Stomach (tissue), 9 donors: ENCODE measurements around the gene TRIM59. TPM values are rescaled to one million over a fixed set of nuclear protein-coding genes. Genes with fewer than 3 reads are reported as not detected.

Experiments
- DNase-seq, 2 donors: peaks; one replicate each; pipeline versions ENCODE4 v3.0.0 to v3.0.0-alpha.2; 2013 to 2019
- H3K27ac ChIP-seq, 5 donors: fragments of 200-600 bp in 4 of 5; sonication (generic) in 4 of 5; one replicate each; pipeline ENCODE4 v1.5.1; 2013 to 2019; ENCODE audit warnings: mild to moderate bottlenecking in 1 of 5, moderate library complexity in 1 of 5
- H3K27me3 ChIP-seq, 3 donors: fragments of 200-600 bp; sonication (generic); one replicate each; pipeline ENCODE4 v1.5.1; 2017 to 2019; ENCODE audit warnings: mixed run types in 1 of 3
- H3K36me3 ChIP-seq, 4 donors: fragments of 200-600 bp; sonication (generic); 1 replicate in 3 of 4; 2 replicates in 1 of 4; pipeline ENCODE4 v1.5.1; 2016 to 2019
- H3K4me1 ChIP-seq, 4 donors: fragments of 200-600 bp; sonication (generic); one replicate each; pipeline ENCODE4 v1.5.1; 2016 to 2019
- H3K4me3 ChIP-seq, 4 donors: fragments of 200-600 bp; sonication (generic) in 3 of 4; one replicate each; pipeline ENCODE4 v1.5.1; 2016 to 2019; ENCODE audit warnings: mild to moderate bottlenecking in 1 of 4
- H3K9me3 ChIP-seq, 4 donors: fragments of 200-600 bp; sonication (generic); one replicate each; pipeline ENCODE4 v1.5.1; 2016 to 2019
- EP300 ChIP-seq: sonication (generic); formaldehyde crosslinking; IDR thresholded peaks from one replicate; pipeline ENCODE4 v1.6.1; 2017; ENCODE audit warnings: antibody characterized with exemption
- POLR2A ChIP-seq, 4 donors: fragments of 450-650 bp; IDR thresholded peaks; one replicate each; pipeline ENCODE4 v1.6.1; 2016; ENCODE audit warnings: antibody characterized with exemption in 4 of 4, control low read depth in 2 of 4, mild to moderate bottlenecking in 1 of 4, moderate library complexity in 1 of 4
- POLR2AphosphoS5 ChIP-seq, 3 donors: sonication (generic); formaldehyde crosslinking; IDR thresholded peaks; one replicate each; pipeline ENCODE4 v1.6.1; 2016; ENCODE audit warnings: antibody characterized with exemption in 3 of 3
- WGBS, 5 donors: extraction: QIAGEN DNeasy Blood & Tissue Kit in 3 of 5; methylation state at CpG; one replicate each; pipeline versions ENCODE4 v1.1.5 to v1.1.7; 2013 to 2018; 5-methylcytosine and 5-hydroxymethylcytosine counted together
- intact Hi-C: fragments of 100-400 bp; cut with DNase I; formaldehyde crosslinking; loops from one replicate; pipeline ENCODE4 v1.15.1; 2023; ENCODE audit warnings: low total_unique reads
- polyA plus RNA-seq, 3 donors: library from polyadenylated mRNA; stranded (reverse); fragments of 200-250 nt; gene quantifications; one replicate each; pipeline ENCODE4 v1.2.3, GENCODE V29; 2013
- total RNA-seq, 5 donors: library from RNA; depleted of rRNA; stranded (reverse); fragments of >200 nt; gene quantifications; one replicate each; pipeline versions ENCODE4 v1.1.0 to v1.2.3, GENCODE V29; 2014 to 2016
- TF ChIP-seq, protein P1 (sequence below), 7 experiments: fragments of 450-650 bp in 4 of 7; fragments of 200-600 bp in 3 of 7; sonication (generic) in 3 of 7; IDR thresholded peaks; one replicate each; pipeline ENCODE4 v1.5.1; 2016 to 2019; ENCODE audit warnings: antibody characterized with exemption in 7 of 7, control low read depth in 2 of 7, mild to moderate bottlenecking in 1 of 7
- donor health status: healthy with polysubstance abuse.
- donor health status: Bipolar disorder and iron deficiency.
- donor health status: healthy.

TRIM59 gene
- total and polyA plus RNA-seq, 8 donors, result 0.29 to 8.6 (median 1.3) TPM; not detected in 1

DNA sequence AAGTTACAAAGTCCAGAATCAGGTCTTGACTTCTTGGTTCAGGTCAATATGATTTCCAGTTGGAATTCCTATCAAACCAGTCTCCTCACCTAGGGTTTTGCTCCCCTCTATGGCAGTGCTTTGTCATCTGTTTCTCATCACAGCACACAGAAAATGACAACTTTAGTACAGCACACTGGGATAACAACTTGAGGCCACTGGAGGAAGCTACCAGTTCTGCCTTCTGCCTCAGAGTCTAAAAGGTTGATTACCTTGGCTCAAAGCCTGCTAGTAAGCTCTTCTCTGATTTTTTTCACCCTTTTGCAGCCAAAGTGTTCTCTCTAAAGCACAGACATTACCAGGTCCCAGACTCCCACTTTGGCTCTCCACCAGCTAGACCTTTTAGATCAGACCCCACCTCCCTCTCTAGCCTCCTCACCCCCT, 24.8 kb upstream of the TRIM59 start:
- no peak for DNase-seq
- H3K4me1 ChIP-seq, result no peaks in the 10 kb centered on the region
- H3K27me3 ChIP-seq, result peaks cover 0 to 6% (median 0%) of the 10 kb centered on the region in 3 donors
- intact Hi-C loops, result no loop called here
- H3K27ac ChIP-seq, result no peak overlapping the region
- H3K36me3 ChIP-seq, result no peaks in the 10 kb centered on the region
- H3K4me3 ChIP-seq, result no peak overlapping the region
- TF ChIP-seq EP300 (no peak), POLR2AphosphoS5 (IDR thresholded peaks at IDR 0.05) (no peak), POLR2A (IDR thresholded peaks at IDR 0.05) (no peak)
- TF ChIP-seq, protein P1, sequence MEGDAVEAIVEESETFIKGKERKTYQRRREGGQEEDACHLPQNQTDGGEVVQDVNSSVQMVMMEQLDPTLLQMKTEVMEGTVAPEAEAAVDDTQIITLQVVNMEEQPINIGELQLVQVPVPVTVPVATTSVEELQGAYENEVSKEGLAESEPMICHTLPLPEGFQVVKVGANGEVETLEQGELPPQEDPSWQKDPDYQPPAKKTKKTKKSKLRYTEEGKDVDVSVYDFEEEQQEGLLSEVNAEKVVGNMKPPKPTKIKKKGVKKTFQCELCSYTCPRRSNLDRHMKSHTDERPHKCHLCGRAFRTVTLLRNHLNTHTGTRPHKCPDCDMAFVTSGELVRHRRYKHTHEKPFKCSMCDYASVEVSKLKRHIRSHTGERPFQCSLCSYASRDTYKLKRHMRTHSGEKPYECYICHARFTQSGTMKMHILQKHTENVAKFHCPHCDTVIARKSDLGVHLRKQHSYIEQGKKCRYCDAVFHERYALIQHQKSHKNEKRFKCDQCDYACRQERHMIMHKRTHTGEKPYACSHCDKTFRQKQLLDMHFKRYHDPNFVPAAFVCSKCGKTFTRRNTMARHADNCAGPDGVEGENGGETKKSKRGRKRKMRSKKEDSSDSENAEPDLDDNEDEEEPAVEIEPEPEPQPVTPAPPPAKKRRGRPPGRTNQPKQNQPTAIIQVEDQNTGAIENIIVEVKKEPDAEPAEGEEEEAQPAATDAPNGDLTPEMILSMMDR (IDR thresholded peaks at IDR 0.05), result no peak
- H3K9me3 ChIP-seq, result peaks cover 0 to 22% (median 18%) of the 10 kb centered on the region in 4 donors

- no peaks in the 10 kb centered on the region for H3K36me3 ChIP-seq
- 68 to 85% (median 77%) methylated on average over 1 of the region's 1 CpG for WGBS, 5 donors
- H3K27me3 ChIP-seq, result peaks cover 0 to 6% (median 0%) of the 10 kb centered on the region in 3 donors
- TF ChIP-seq EP300 (no peak), POLR2AphosphoS5 (IDR thresholded peaks at IDR 0.05) (no peak), POLR2A (IDR thresholded peaks at IDR 0.05) (no peak)
- TF ChIP-seq, protein P1 (IDR thresholded peaks at IDR 0.05), result no peak
- no peaks in the 10 kb centered on the region for H3K4me1 ChIP-seq
- peak in 1 of 2 donors; percentile 20 for DNase-seq
- intact Hi-C loops, result no loop called here
- no peak overlapping the region for H3K4me3 ChIP-seq
- no peak overlapping the region for H3K27ac ChIP-seq
- peaks cover 0 to 22% (median 18%) of the 10 kb centered on the region in 4 donors for H3K9me3 ChIP-seq
These were observed 24.4 kb upstream of the TRIM59 start for GRCh38 chr3:160473978-160474377.

DNA sequence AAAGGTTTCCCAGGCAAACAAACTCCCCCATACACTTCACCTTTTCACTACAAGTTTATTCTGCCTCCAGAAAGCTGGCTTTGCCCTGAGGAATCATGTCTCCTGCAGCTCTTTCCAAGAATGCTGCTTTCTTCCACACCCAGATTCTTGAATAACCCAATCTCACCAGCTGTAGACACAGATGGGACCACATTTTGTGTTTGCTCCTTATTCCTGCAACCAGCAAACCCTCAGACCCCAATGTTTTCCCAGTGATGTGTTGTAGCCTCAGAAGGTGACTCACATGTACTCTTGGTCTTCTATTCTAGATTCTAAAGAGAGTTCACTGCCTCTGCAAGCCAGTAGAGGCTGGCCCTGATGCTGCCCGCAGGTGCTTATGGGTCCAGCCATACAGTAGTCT, 23.6 kb upstream of the TRIM59 start:
- Histone ChIP-seq H3K27ac (no peak overlapping the region), H3K9me3 (peaks cover 0 to 22% (median 18%) of the 10 kb centered on the region in 4 donors), H3K36me3 (no peaks in the 10 kb centered on the region), H3K4me3 (no peak overlapping the region), H3K4me1 (no peaks in the 10 kb centered on the region), H3K27me3 (peaks cover 0 to 6% (median 0%) of the 10 kb centered on the region in 3 donors)
- intact Hi-C loops, result no loop called here
- DNase-seq, result no peak
- TF ChIP-seq POLR2A (IDR thresholded peaks at IDR 0.05) (no peak), EP300 (no peak), POLR2AphosphoS5 (IDR thresholded peaks at IDR 0.05) (no peak)
- TF ChIP-seq, protein P1 (IDR thresholded peaks at IDR 0.05), result no peak
- whole genome bisulfite sequencing, 5 donors, result 27 to 95% (median 42%) methylated on average over 1 of the region's 1 CpG

DNA sequence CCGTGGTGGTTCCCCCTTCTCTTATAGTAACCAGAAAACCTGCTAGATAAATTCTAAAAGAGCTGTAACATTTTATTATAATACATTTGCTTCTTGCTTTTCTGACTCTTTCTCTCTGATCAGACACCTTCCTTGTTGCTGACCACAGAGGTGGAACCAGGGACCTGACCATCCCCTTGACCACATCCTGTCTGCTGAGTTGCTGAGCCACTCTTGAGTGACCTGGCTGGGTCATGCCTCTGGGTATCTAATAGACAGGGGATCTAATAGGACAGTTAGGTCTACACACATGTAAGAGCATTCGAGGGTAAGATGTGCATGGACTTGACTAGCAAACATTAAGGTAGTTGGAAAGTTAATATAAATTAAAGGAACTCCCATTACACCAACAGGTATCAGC, 22.8 kb upstream of the TRIM59 start:
- H3K36me3 ChIP-seq, result no peaks in the 10 kb centered on the region
- H3K27me3 ChIP-seq, result peaks cover 0 to 6% (median 0%) of the 10 kb centered on the region in 3 donors
- H3K4me3 ChIP-seq, result no peak overlapping the region
- TF ChIP-seq POLR2AphosphoS5 (IDR thresholded peaks at IDR 0.05), result no peak
- no peak for TF ChIP-seq POLR2A (IDR thresholded peaks at IDR 0.05)
- TF ChIP-seq EP300, result no peak
- TF ChIP-seq, protein P1 (IDR thresholded peaks at IDR 0.05), result no peak
- DNase-seq, result no peak
- 59 to 74% (median 65%) methylated on average over 2 of the region's 2 CpGs for WGBS, 5 donors
- H3K4me1 ChIP-seq, result no peaks in the 10 kb centered on the region
- no peak overlapping the region for H3K27ac ChIP-seq
- peaks cover 0 to 22% (median 18%) of the 10 kb centered on the region in 4 donors for H3K9me3 ChIP-seq
- intact Hi-C loops, result no loop called here
